Endothelial cell of umbilical vein (primary cell): ENCODE measurements around the gene UBE2E2. TPM values are rescaled to one million over a fixed set of nuclear protein-coding genes. Genes with fewer than 3 reads are reported as not detected.

ENCODE experiments used
- BruUV-seq: library from RNA; stranded (reverse); fragments of 400-500 nt; replicated peaks from 2 replicates; lab custom pipeline; 2021; lab: Mats Ljungman, UMichigan
- CTCF ChIA-PET: fragments of 300-600, 350-600 bp; sonication (Branson Sonifier 250); formaldehyde crosslinking; loops from one replicate; lab custom pipeline; 2021; ENCODE audit warnings: antibody characterized with exemption, inconsistent platforms; lab: Charles Lee
- POLR2A ChIA-PET: fragments of 300-600, 350-600 bp; sonication (Branson Sonifier 250); formaldehyde crosslinking; loops from one replicate; lab custom pipeline; 2021; ENCODE audit warnings: antibody characterized with exemption, inconsistent platforms; lab: Charles Lee
- DNase-seq: peaks from one replicate; pipeline ENCODE4 v3.0.0-alpha.2; 2011; ENCODE audit warnings: low read depth, low spot score
- FAIRE-seq: peaks from 2 replicates; lab custom pipeline; 2011; peaks lifted over from hg19 to GRCh38; lab: Jason Lieb, UNC
- H2AFZ ChIP-seq: 2 replicates; pipeline ENCODE4 v1.6.0; 2012; ENCODE audit warnings: low read depth, low read length, control low read depth, inconsistent platforms
- H3K27ac ChIP-seq: 2 replicates; pipeline ENCODE4 v1.5.1; 2011; ENCODE audit warnings: low read depth, mild to moderate bottlenecking, control low read depth, low read length, moderate library complexity; ENCODE audit not compliant: insufficient read depth
- H3K27me3 ChIP-seq, 2 experiments: 2 replicates each; pipeline versions ENCODE4 v1.6.0 to v1.6.1; 2011; ENCODE audit warnings: low read length in 2 of 2, mixed read lengths in 1 of 2; ENCODE audit not compliant: control insufficient read depth in 2 of 2, insufficient read depth in 2 of 2
- H3K36me3 ChIP-seq, 2 experiments: 2 replicates in 1 of 2; 3 replicates in 1 of 2; pipeline ENCODE4 v1.5.1; 2011; ENCODE audit warnings: low read length in 2 of 2, mild to moderate bottlenecking in 1 of 2, moderate library complexity in 1 of 2; ENCODE audit not compliant: control insufficient read depth in 2 of 2, insufficient read depth in 2 of 2; ENCODE audit errors: extremely low read depth in 1 of 2
- H3K4me1 ChIP-seq: 3 replicates; pipeline ENCODE4 v1.5.1; 2011; ENCODE audit warnings: mild to moderate bottlenecking, low read length; ENCODE audit not compliant: control insufficient read depth, insufficient read depth; ENCODE audit errors: extremely low read depth
- H3K4me2 ChIP-seq: 2 replicates; pipeline ENCODE4 v1.6.1; 2011; ENCODE audit warnings: low read length, control low read depth, mixed read lengths; ENCODE audit not compliant: insufficient read depth
- H3K4me3 ChIP-seq, 3 experiments: fragments of 200-600 bp in 1 of 3; sonication (generic), shearing (Covaris generic) in 1 of 3; replicated peaks in 1 of 3; 2 replicates each; pipeline ENCODE4 v1.5.1; 2011 to 2016; ENCODE audit warnings: control low read depth in 3 of 3, low read length in 3 of 3, mild to moderate bottlenecking in 2 of 3, inconsistent platforms in 1 of 3, low read depth in 1 of 3, moderate library complexity in 1 of 3; ENCODE audit not compliant: insufficient read depth in 1 of 3
- H3K79me2 ChIP-seq: 2 replicates; pipeline ENCODE4 v1.6.0; 2012; ENCODE audit warnings: low read length, inconsistent platforms; ENCODE audit not compliant: control insufficient read depth, insufficient read depth
- H3K9ac ChIP-seq: replicated peaks from 2 replicates; pipeline ENCODE3; 2011; ENCODE audit warnings: low read length, control low read depth; ENCODE audit not compliant: insufficient read depth; ENCODE audit errors: extremely low read depth
- H3K9me1 ChIP-seq: replicated peaks from 3 replicates; pipeline ENCODE4 v1.6.0; 2011; ENCODE audit warnings: mild to moderate bottlenecking, low read length; ENCODE audit not compliant: control insufficient read depth, insufficient read depth; ENCODE audit errors: extremely low read depth
- H3K9me3 ChIP-seq: replicated peaks from 2 replicates; pipeline ENCODE4 v1.5.1; 2012; ENCODE audit warnings: low read length, inconsistent platforms; ENCODE audit not compliant: control insufficient read depth, insufficient read depth
- H4K20me1 ChIP-seq: replicated peaks from 2 replicates; pipeline ENCODE3; 2011; ENCODE audit warnings: mild to moderate bottlenecking, low read length; ENCODE audit not compliant: control insufficient read depth, insufficient read depth; ENCODE audit errors: extremely low read depth
- CTCF ChIP-seq, 2 donors: IDR thresholded peaks; 1 replicate in 1 of 2; 2 replicates in 1 of 2; pipeline ENCODE4 v1.5.1; 2011; ENCODE audit warnings: low read length in 2 of 2, mild to moderate bottlenecking in 2 of 2, moderate library complexity in 2 of 2, control low read depth in 1 of 2, inconsistent platforms in 1 of 2, low read depth in 1 of 2; ENCODE audit not compliant: insufficient read depth in 1 of 2; ENCODE audit errors: extremely low read depth in 1 of 2
- EZH2 ChIP-seq: IDR thresholded peaks from 2 replicates; pipeline ENCODE4 v1.6.1; 2012; ENCODE audit warnings: borderline replicate concordance, low read depth, mild to moderate bottlenecking, moderate library complexity, low read length, inconsistent platforms; ENCODE audit not compliant: severe bottlenecking
- GATA2 ChIP-seq: IDR thresholded peaks from 2 replicates; pipeline ENCODE4 v1.7.0; 2011; ENCODE audit warnings: low read depth, mild to moderate bottlenecking, moderate library complexity, mixed read lengths, low read length; ENCODE audit not compliant: insufficient read length, insufficient read depth
- JUN ChIP-seq: IDR thresholded peaks from 2 replicates; pipeline ENCODE4 v1.6.1; 2011; ENCODE audit warnings: borderline replicate concordance, low read depth; ENCODE audit not compliant: insufficient read length, insufficient read depth
- MAX ChIP-seq: IDR thresholded peaks from 2 replicates; pipeline ENCODE4 v1.6.1; 2011; ENCODE audit not compliant: insufficient read depth, insufficient read length
- POLR2A ChIP-seq: IDR thresholded peaks from 2 replicates; pipeline ENCODE4 v1.6.1; 2012; ENCODE audit warnings: low read depth, mild to moderate bottlenecking, control low read depth, low read length
- POLR2AphosphoS5 ChIP-seq: IDR thresholded peaks from 2 replicates; pipeline ENCODE4 v1.6.1; 2012; ENCODE audit warnings: low read depth, mild to moderate bottlenecking, control low read depth, low read length, moderate library complexity; ENCODE audit not compliant: insufficient read depth
- dilution Hi-C: fragments of 300-500 bp; cut with MboI; formaldehyde crosslinking; loops from one replicate; pipeline ENCODE4 v1.15.0; 2019; ENCODE audit warnings: low sequenced_read_pairs; ENCODE audit not compliant: extremely low pct_ligation_motif_present
- intact Hi-C: fragments of 100-400 bp; cut with micrococcal nuclease; formaldehyde crosslinking; loops from one replicate; pipeline ENCODE4 v1.10.0; 2022
- polyA plus RNA-seq, 4 experiments: library from polyadenylated mRNA; depleted of rRNA in 3 of 4; stranded (reverse) in 3 of 4; unstranded in 1 of 4; fragments of >200 nt; gene quantifications; 2 replicates each; pipeline versions ENCODE4 v1.2.1 to v1.2.3, GENCODE V29; 2011 to 2012; ENCODE audit warnings: missing spikeins in 1 of 4
- total RNA-seq: library from RNA; stranded (reverse); gene quantifications from 2 replicates; pipeline ENCODE4 v1.2.3, GENCODE V29; 2021

UBE2E2 gene
- total and polyA plus RNA-seq, 2 donors (not counting 3 experiments of a cell fraction or from before 2014, with no cell fraction given): 37.0 to 45.4 TPM

- Histone ChIP-seq H2AFZ (no peak overlapping the region), H3K36me3 (no peaks in the 10 kb centered on the region), H3K79me2 (no peaks in the 10 kb centered on the region), H3K4me2 (no peak overlapping the region), H3K27me3 (no peaks in the 10 kb centered on the region), H4K20me1 (no peaks in the 10 kb centered on the region), H3K4me3 (no peak overlapping the region), H3K9me1 (no peaks in the 10 kb centered on the region), H3K27ac (no peak overlapping the region), H3K9me3 (no peaks in the 10 kb centered on the region), H3K4me1 (peaks cover 10% of the 10 kb centered on the region), H3K9ac (no peak overlapping the region)
- ChIA-PET CTCF (no interaction called here), POLR2A (no interaction called here)
- dilution Hi-C loops (no loop called here), intact Hi-C loops (no loop called here)
- DNase-seq (no peak), FAIRE-seq (no peak)
- no peak for TF ChIP-seq POLR2A
- TF ChIP-seq GATA2: no peak
- no peak for TF ChIP-seq JUN
- no peak for TF ChIP-seq CTCF (IDR thresholded peaks at IDR 0.05; ENCODE audit: extremely low read depth in 1 of 2, insufficient read depth in 1 of 2, low read depth in 1 of 2, low read length in 2 of 2)
- no peak for TF ChIP-seq MAX
- TF ChIP-seq POLR2AphosphoS5: no peak
- TF ChIP-seq EZH2: no peak
- BruUV-seq: no TSS peak
Observed at GRCh38 chr3:23607184-23607847, 404.2 kb downstream of the UBE2E2 start.
